ENCODE results near the gene CDKAL1.
"Not testable (repeated sequence)": the region's sequence is repeated elsewhere in the genome, so short reads cannot be mapped to it uniquely, and the experiment has no call there.

Gene CDKAL1

GRCh38 chr6:21193790-21194475, 659.7 kb downstream of the CDKAL1 start:
- FAIRE-seq, result no peak
- DNase-seq (ENCODE audit: low spot score), result no peak

- DNase-seq (ENCODE audit: low spot score); FAIRE-seq: not testable (repeated sequence)
Measured at GRCh38 chr6:21195301-21195700, 661.0 kb downstream of the CDKAL1 start.

- DNase-seq (ENCODE audit: low spot score) (no peak), FAIRE-seq (no peak)
Measured at GRCh38 chr6:21198032-21198640, 663.9 kb downstream of the CDKAL1 start.

- FAIRE-seq (no peak), DNase-seq (ENCODE audit: low spot score) (no peak)
Measured at GRCh38 chr6:21199262-21199661, 665.0 kb downstream of the CDKAL1 start.

- DNase-seq (ENCODE audit: low spot score) (no peak), FAIRE-seq (no peak)
Measured at GRCh38 chr6:21200134-21200870, 666.0 kb downstream of the CDKAL1 start.

GRCh38 chr6:21201187-21201586, 666.9 kb downstream of the CDKAL1 start:
- DNase-seq (ENCODE audit: low spot score), result no peak
- FAIRE-seq, result no peak

GRCh38 chr6:21201637-21202350, 667.5 kb downstream of the CDKAL1 start:
- DNase-seq (ENCODE audit: low spot score) (no peak), FAIRE-seq (no peak)

GRCh38 chr6:21202521-21202920, 668.3 kb downstream of the CDKAL1 start:
- no peak for DNase-seq (ENCODE audit: low spot score)

GRCh38 chr6:21204951-21205350, 670.7 kb downstream of the CDKAL1 start:
- FAIRE-seq (no peak), DNase-seq (ENCODE audit: low spot score) (no peak)

More at GRCh38 chr6:21202521-21202920, 668.3 kb downstream of the CDKAL1 start:
- no peak for FAIRE-seq

- no peak for FAIRE-seq
- no peak for DNase-seq (ENCODE audit: low spot score)
Measured at GRCh38 chr6:21208081-21208795, 674.0 kb downstream of the CDKAL1 start.

GRCh38 chr6:21208796-21209186, 674.5 kb downstream of the CDKAL1 start:
- DNase-seq (ENCODE audit: low spot score), result no peak
- FAIRE-seq, result no peak

GRCh38 chr6:21213492-21213891, 679.2 kb downstream of the CDKAL1 start:
- DNase-seq (ENCODE audit: low spot score) (no peak), FAIRE-seq (no peak)

GRCh38 chr6:21214738-21215448, 680.6 kb downstream of the CDKAL1 start:
- no peak for DNase-seq (ENCODE audit: low spot score)
- FAIRE-seq, result no peak

GRCh38 chr6:21219241-21219640, 685.0 kb downstream of the CDKAL1 start:
- DNase-seq (ENCODE audit: low spot score) (no peak), FAIRE-seq (no peak)

GRCh38 chr6:21219856-21220255, 685.6 kb downstream of the CDKAL1 start:
- no peak for FAIRE-seq

GRCh38 chr6:21220271-21220987, 686.2 kb downstream of the CDKAL1 start:
- no peak for DNase-seq (ENCODE audit: low spot score)

More at GRCh38 chr6:21219856-21220255, 685.6 kb downstream of the CDKAL1 start:
- DNase-seq (ENCODE audit: low spot score), result no peak

GRCh38 chr6:21222656-21223055, 688.4 kb downstream of the CDKAL1 start:
- no peak for FAIRE-seq
- DNase-seq (ENCODE audit: low spot score), result no peak

More at GRCh38 chr6:21220271-21220987, 686.2 kb downstream of the CDKAL1 start:
- no peak for FAIRE-seq

GRCh38 chr6:21225912-21226311, 691.7 kb downstream of the CDKAL1 start:
- no peak for DNase-seq (ENCODE audit: low spot score)
- FAIRE-seq, result no peak

GRCh38 chr6:21227486-21227885, 693.2 kb downstream of the CDKAL1 start:
- no peak for FAIRE-seq

GRCh38 chr6:21228411-21228810, 694.2 kb downstream of the CDKAL1 start:
- DNase-seq (ENCODE audit: low spot score) (no peak), FAIRE-seq (no peak)

More at GRCh38 chr6:21227486-21227885, 693.2 kb downstream of the CDKAL1 start:
- no peak for DNase-seq (ENCODE audit: low spot score)

Data from RCC 7860 (cell line).